Activated T-cell treated with anti-CD3 and anti-CD28 coated beads, Interleukin-2, amount 50 U/mL, for 4 hours (primary cell): ENCODE results near the gene CEP152. TPM values are rescaled to one million over a fixed set of nuclear protein-coding genes. Genes with fewer than 3 reads are reported as not detected.

ENCODE experiments used
- ATAC-seq, 2 donors: fragments of 200-7000 bp; cut with Tn5 transposase; one replicate each; pipeline ENCODE4 v1.10.0; 2021
- DNase-seq: peaks from one replicate; pipeline ENCODE4 v3.0.0-alpha.2; 2020
- H3K27me3 Mint-ChIP-seq: one replicate; pipeline ENCODE4 v1.8.0; 2021; ENCODE audit warnings: low read depth, mixed read lengths
- H3K36me3 Mint-ChIP-seq: one replicate; pipeline ENCODE4 v1.8.0; 2022; ENCODE audit warnings: mixed read lengths; ENCODE audit not compliant: insufficient read depth
- H3K4me1 Mint-ChIP-seq: one replicate; pipeline ENCODE4 v1.8.0; 2021; ENCODE audit warnings: low read depth, mixed read lengths
- H3K4me3 Mint-ChIP-seq: one replicate; pipeline ENCODE4 v1.8.0; 2021; ENCODE audit warnings: mild to moderate bottlenecking, moderate library complexity, mixed read lengths
- H3K9me3 Mint-ChIP-seq: one replicate; pipeline ENCODE4 v1.8.0; 2021; ENCODE audit warnings: mixed read lengths
- total RNA-seq, 3 donors: library from RNA; stranded (reverse); gene quantifications; one replicate each; pipeline ENCODE4 v1.2.1, GENCODE V29; 2021

The CEP152 gene
- total RNA-seq, 3 donors from 2014 or later = 10.2 to 12.5 (median 12.5) TPM

GRCh38 chr15:48695088-48695826, 115.6 kb downstream of the CEP152 start:
- ATAC-seq = no peak
- H3K9me3 Mint-ChIP-seq = no peaks in the 10 kb centered on the region
- H3K27me3 Mint-ChIP-seq = peaks cover 2% of the 10 kb centered on the region
- H3K4me1 Mint-ChIP-seq = no peaks in the 10 kb centered on the region
- no peaks in the 10 kb centered on the region for H3K36me3 Mint-ChIP-seq
- H3K4me3 Mint-ChIP-seq = no peak overlapping the region
- no peak for DNase-seq

DNA sequence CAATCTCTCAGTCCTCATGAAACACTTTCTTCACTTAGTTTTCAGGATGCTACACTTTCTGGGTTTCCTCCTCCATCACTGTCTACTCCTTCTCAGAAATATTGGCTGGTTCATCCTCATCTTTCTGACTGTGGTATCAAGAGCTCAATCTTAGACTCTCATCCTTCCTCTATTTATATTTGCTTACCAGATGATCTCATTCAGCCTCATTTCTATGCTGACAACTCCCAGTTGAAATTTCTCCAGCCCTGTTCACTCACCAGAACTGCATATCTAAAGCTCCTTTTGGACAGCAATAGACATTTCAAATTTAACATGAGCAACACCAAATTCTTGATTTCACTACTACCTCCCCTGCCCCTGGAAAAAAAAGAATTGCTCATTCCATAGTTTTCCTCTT, 117.4 kb downstream of the CEP152 start:
- Mint-ChIP-seq H3K4me1 (no peaks in the 10 kb centered on the region), H3K9me3 (no peaks in the 10 kb centered on the region), H3K36me3 (no peaks in the 10 kb centered on the region), H3K27me3 (peaks cover 2% of the 10 kb centered on the region), H3K4me3 (no peak overlapping the region)
- DNase-seq (no peak), ATAC-seq (no peak)

DNA sequence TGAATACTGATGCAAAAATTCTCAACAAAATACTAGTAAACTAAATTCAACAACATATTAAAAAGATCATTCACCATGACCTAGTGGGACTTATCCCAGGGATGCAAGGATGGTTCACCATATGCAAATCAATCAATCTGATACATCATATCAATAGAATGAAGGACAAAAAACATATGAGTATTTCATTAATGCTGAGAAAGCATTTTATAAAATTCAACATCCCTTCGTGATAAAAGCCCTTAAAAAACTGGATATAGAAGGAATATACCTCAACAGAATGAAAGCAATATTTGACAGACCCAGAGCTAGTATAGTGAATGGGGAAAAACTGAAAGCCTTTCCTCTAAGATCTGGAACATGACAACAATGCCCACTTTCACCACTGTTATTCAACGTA, 122.4 kb downstream of the CEP152 start:
- H3K4me1 Mint-ChIP-seq = no peaks in the 10 kb centered on the region

More for the DNA sequence above, 122.4 kb downstream of the CEP152 start:
- H3K9me3 Mint-ChIP-seq = peaks cover 10% of the 10 kb centered on the region
- no peak for ATAC-seq
- DNase-seq = no peak
- H3K36me3 Mint-ChIP-seq = no peaks in the 10 kb centered on the region
- no peak overlapping the region for H3K4me3 Mint-ChIP-seq
- peaks cover 2% of the 10 kb centered on the region for H3K27me3 Mint-ChIP-seq

Other genes starting within 250 kb of the CEP152 start
- gene FBN1, start 165.4 kb downstream of the CEP152 start, total RNA-seq = under 1 TPM; 0.22 to 0.38 (median 0.24) TPM
- 100 to 1,000 TPM; 109 to 115 (median 109) TPM for gene EID1, start 67.1 kb upstream of the CEP152 start, total RNA-seq
- gene SHC4, start 152.8 kb upstream of the CEP152 start, total RNA-seq = 1 to 10 TPM; 1.7 to 2.3 (median 2.2) TPM
- gene SECISBP2L, start 235.4 kb upstream of the CEP152 start, total RNA-seq = 10 to 100 TPM; 14.9 to 21.6 (median 18.8) TPM